Stomach (tissue), 9 donors: ENCODE data around the gene GNPNAT1. TPM values are rescaled to one million over a fixed set of nuclear protein-coding genes. Genes with fewer than 3 reads are reported as not detected.
A peak's percentile ranks its signal among the peaks of the same experiment; 100 is the strongest.

Experiments used
- DNase-seq, 2 donors: peaks; one replicate each; pipeline versions ENCODE4 v3.0.0 to v3.0.0-alpha.2; 2013 to 2019
- H3K27ac ChIP-seq, 5 donors: fragments of 200-600 bp in 4 of 5; sonication (generic) in 4 of 5; one replicate each; pipeline ENCODE4 v1.5.1; 2013 to 2019; ENCODE audit warnings: mild to moderate bottlenecking in 1 of 5, moderate library complexity in 1 of 5
- H3K27me3 ChIP-seq, 3 donors: fragments of 200-600 bp; sonication (generic); one replicate each; pipeline ENCODE4 v1.5.1; 2017 to 2019; ENCODE audit warnings: mixed run types in 1 of 3
- H3K36me3 ChIP-seq, 4 donors: fragments of 200-600 bp; sonication (generic); 1 replicate in 3 of 4; 2 replicates in 1 of 4; pipeline ENCODE4 v1.5.1; 2016 to 2019
- H3K4me1 ChIP-seq, 4 donors: fragments of 200-600 bp; sonication (generic); one replicate each; pipeline ENCODE4 v1.5.1; 2016 to 2019
- H3K4me3 ChIP-seq, 4 donors: fragments of 200-600 bp; sonication (generic) in 3 of 4; one replicate each; pipeline ENCODE4 v1.5.1; 2016 to 2019; ENCODE audit warnings: mild to moderate bottlenecking in 1 of 4
- H3K9me3 ChIP-seq, 4 donors: fragments of 200-600 bp; sonication (generic); one replicate each; pipeline ENCODE4 v1.5.1; 2016 to 2019
- CTCF ChIP-seq, 7 experiments: fragments of 450-650 bp in 4 of 7; fragments of 200-600 bp in 3 of 7; sonication (generic) in 3 of 7; IDR thresholded peaks; one replicate each; pipeline ENCODE4 v1.5.1; 2016 to 2019; ENCODE audit warnings: antibody characterized with exemption in 7 of 7, control low read depth in 2 of 7, mild to moderate bottlenecking in 1 of 7
- EP300 ChIP-seq: sonication (generic); formaldehyde crosslinking; IDR thresholded peaks from one replicate; pipeline ENCODE4 v1.6.1; 2017; ENCODE audit warnings: antibody characterized with exemption
- POLR2A ChIP-seq, 4 donors: fragments of 450-650 bp; IDR thresholded peaks; one replicate each; pipeline ENCODE4 v1.6.1; 2016; ENCODE audit warnings: antibody characterized with exemption in 4 of 4, control low read depth in 2 of 4, mild to moderate bottlenecking in 1 of 4, moderate library complexity in 1 of 4
- POLR2AphosphoS5 ChIP-seq, 3 donors: sonication (generic); formaldehyde crosslinking; IDR thresholded peaks; one replicate each; pipeline ENCODE4 v1.6.1; 2016; ENCODE audit warnings: antibody characterized with exemption in 3 of 3
- WGBS, 5 donors: extraction: QIAGEN DNeasy Blood & Tissue Kit in 3 of 5; methylation state at CpG; one replicate each; pipeline versions ENCODE4 v1.1.5 to v1.1.7; 2013 to 2018; 5-methylcytosine and 5-hydroxymethylcytosine counted together
- intact Hi-C: fragments of 100-400 bp; cut with DNase I; formaldehyde crosslinking; loops from one replicate; pipeline ENCODE4 v1.15.1; 2023; ENCODE audit warnings: low total_unique reads
- polyA plus RNA-seq, 3 donors: library from polyadenylated mRNA; stranded (reverse); fragments of 200-250 nt; gene quantifications; one replicate each; pipeline ENCODE4 v1.2.3, GENCODE V29; 2013
- total RNA-seq, 5 donors: library from RNA; depleted of rRNA; stranded (reverse); fragments of >200 nt; gene quantifications; one replicate each; pipeline versions ENCODE4 v1.1.0 to v1.2.3, GENCODE V29; 2014 to 2016
- donor health status: healthy with polysubstance abuse.
- donor health status: Bipolar disorder and iron deficiency.
- donor health status: healthy.

Gene GNPNAT1
- total and polyA plus RNA-seq, 8 donors, result 7.6 to 76.8 (median 25.0) TPM

- Histone ChIP-seq H3K4me1 (peaks cover 0 to 40% (median 35%) of the 10 kb centered on the region in 4 donors), H3K27ac (peak overlapping the region; percentile 26 to 94 (median 91)), H3K27me3 (no peaks in the 10 kb centered on the region), H3K9me3 (no peaks in the 10 kb centered on the region), H3K4me3 (peak overlapping the region; percentile 67 to 76 (median 73)), H3K36me3 (no peaks in the 10 kb centered on the region)
- TF ChIP-seq CTCF (IDR thresholded peaks at IDR 0.05) (no peak), POLR2AphosphoS5 (IDR thresholded peaks at IDR 0.05) (no peak), POLR2A (IDR thresholded peaks at IDR 0.05) (no peak), EP300 (no peak)
- DNase-seq, result peak in 1 of 2 donors; percentile 23
- WGBS, 5 donors, result 36 to 50% (median 44%) methylated on average over 18 of the region's 18 CpGs
- intact Hi-C loops, result no loop called here
These were observed 1.2 kb downstream of the GNPNAT1 start for GRCh38 chr14:52790011-52790755.

GRCh38 chr14:52789118-52789517, 2.3 kb downstream of the GNPNAT1 start:
- Histone ChIP-seq H3K27ac (peak overlapping the region in 1 of 5 donors; percentile 8), H3K4me1 (peaks cover 0 to 40% (median 35%) of the 10 kb centered on the region in 4 donors), H3K4me3 (peak overlapping the region in 3 of 4 donors; percentile 67 to 73 (median 73)), H3K9me3 (no peaks in the 10 kb centered on the region), H3K27me3 (no peaks in the 10 kb centered on the region), H3K36me3 (no peaks in the 10 kb centered on the region)
- no peak for TF ChIP-seq POLR2A (IDR thresholded peaks at IDR 0.05)
- TF ChIP-seq POLR2AphosphoS5 (IDR thresholded peaks at IDR 0.05), result no peak
- no peak for TF ChIP-seq CTCF (IDR thresholded peaks at IDR 0.05)
- no peak for TF ChIP-seq EP300
- intact Hi-C loops, result no loop called here
- WGBS, 5 donors, result 54 to 76% (median 63%) methylated on average over 2 of the region's 2 CpGs
- no peak for DNase-seq

GRCh38 chr14:52786887-52787286, 4.5 kb downstream of the GNPNAT1 start:
- Histone ChIP-seq H3K36me3 (peaks cover 0 to 7% (median 6%) of the 10 kb centered on the region in 4 donors), H3K27me3 (no peaks in the 10 kb centered on the region), H3K4me3 (no peak overlapping the region), H3K27ac (no peak overlapping the region), H3K9me3 (no peaks in the 10 kb centered on the region), H3K4me1 (peaks cover 0 to 25% (median 24%) of the 10 kb centered on the region in 4 donors)
- intact Hi-C loops, result no loop called here
- TF ChIP-seq POLR2A (IDR thresholded peaks at IDR 0.05) (no peak), EP300 (no peak), POLR2AphosphoS5 (IDR thresholded peaks at IDR 0.05) (no peak), CTCF (IDR thresholded peaks at IDR 0.05) (no peak)
- no peak for DNase-seq

GRCh38 chr14:52783206-52783605, 8.2 kb downstream of the GNPNAT1 start:
- Histone ChIP-seq H3K4me3 (no peak overlapping the region), H3K36me3 (peaks cover 0 to 39% (median 33%) of the 10 kb centered on the region in 4 donors), H3K4me1 (no peaks in the 10 kb centered on the region), H3K9me3 (no peaks in the 10 kb centered on the region), H3K27me3 (no peaks in the 10 kb centered on the region), H3K27ac (no peak overlapping the region)
- no peak for DNase-seq
- intact Hi-C loops, result no loop called here
- TF ChIP-seq CTCF (IDR thresholded peaks at IDR 0.05) (no peak), POLR2AphosphoS5 (IDR thresholded peaks at IDR 0.05) (no peak), EP300 (no peak), POLR2A (IDR thresholded peaks at IDR 0.05) (no peak)
- WGBS, 5 donors, result 72 to 92% (median 90%) methylated on average over 1 of the region's 1 CpG
